ENCODE measurements around the gene VWCE.

GRCh38 chr11:61340979-61341378 lies 45.9 kb upstream of the VWCE start:
- TF ChIP-seq POLR2A (IDR thresholded peaks at IDR 0.05; ENCODE audit: low read depth) (no peak), CTCF (IDR thresholded peaks at IDR 0.05) (no peak), EP300 (IDR thresholded peaks at IDR 0.05) (no peak), POLR2AphosphoS5 (IDR thresholded peaks at IDR 0.05) (no peak)

Measured in esophagus muscularis mucosa (tissue), 4 donors.